GM19438 (cell line): ENCODE measurements around the gene MYO19.
A peak's percentile ranks its signal among the peaks of the same experiment; 100 is the strongest.
"Not testable (repeated sequence)": the region's sequence is repeated elsewhere in the genome, so short reads cannot be mapped to it uniquely, and the experiment has no call there.

Experiments used
- ATAC-seq: cut with Tn5 transposase; IDR thresholded peaks from one replicate; pipeline ENCODE4 v1.9.1; 2021; ENCODE audit warnings: low read depth; ENCODE audit not compliant: unreplicated experiment

Gene MYO19

DNA sequence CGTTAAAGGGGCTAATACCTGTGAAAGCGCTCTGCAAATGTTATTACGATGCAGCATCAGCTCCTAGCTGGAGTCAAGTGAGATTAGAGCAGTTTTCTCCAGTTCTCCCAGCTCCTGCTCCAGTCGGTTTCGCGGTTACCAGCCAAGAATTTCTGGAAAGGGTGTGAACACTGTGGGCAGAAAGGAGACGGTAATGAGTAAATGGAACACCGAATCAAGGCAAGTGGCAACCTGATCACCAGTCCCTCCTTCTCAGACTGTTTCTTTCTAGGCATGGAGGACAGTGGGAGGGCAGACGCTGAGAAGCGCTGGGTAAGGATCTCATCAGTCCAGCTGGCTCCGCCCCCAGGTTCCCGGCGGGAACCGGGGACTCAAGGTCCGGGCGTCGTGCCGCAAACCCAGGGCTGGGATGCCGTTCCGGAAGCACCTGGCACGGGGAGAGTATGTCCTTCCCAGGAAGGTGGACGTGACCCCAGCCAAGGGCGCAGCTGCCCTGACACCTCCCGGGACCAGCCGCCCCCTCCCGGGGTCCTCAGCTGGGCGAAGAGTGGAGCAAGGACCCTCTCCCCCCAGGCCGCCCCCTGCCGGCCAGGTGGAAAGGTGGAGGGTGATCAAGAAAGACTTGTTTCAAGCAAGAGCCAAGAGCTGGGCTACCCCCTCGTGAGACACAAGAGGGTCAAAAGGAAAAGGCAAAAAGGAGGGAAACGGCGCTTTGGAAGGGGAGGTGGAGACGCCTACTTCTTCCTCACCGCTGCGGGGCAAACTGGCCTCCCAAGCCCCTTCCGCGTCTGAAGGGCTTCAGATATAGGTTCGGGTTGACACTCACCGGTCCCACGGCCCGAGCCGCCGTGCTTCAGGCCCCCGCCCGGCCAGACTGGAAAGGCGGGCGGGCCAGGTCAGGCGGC, 481 bp downstream of the MYO19 start:
- peak; percentile 30 for ATAC-seq

- no peak for ATAC-seq
These were observed 2.2 kb downstream of the MYO19 start for GRCh38 chr17:36532435-36532975.

- ATAC-seq, result no peak
These were observed 5.5 kb downstream of the MYO19 start for GRCh38 chr17:36529121-36529520.

DNA sequence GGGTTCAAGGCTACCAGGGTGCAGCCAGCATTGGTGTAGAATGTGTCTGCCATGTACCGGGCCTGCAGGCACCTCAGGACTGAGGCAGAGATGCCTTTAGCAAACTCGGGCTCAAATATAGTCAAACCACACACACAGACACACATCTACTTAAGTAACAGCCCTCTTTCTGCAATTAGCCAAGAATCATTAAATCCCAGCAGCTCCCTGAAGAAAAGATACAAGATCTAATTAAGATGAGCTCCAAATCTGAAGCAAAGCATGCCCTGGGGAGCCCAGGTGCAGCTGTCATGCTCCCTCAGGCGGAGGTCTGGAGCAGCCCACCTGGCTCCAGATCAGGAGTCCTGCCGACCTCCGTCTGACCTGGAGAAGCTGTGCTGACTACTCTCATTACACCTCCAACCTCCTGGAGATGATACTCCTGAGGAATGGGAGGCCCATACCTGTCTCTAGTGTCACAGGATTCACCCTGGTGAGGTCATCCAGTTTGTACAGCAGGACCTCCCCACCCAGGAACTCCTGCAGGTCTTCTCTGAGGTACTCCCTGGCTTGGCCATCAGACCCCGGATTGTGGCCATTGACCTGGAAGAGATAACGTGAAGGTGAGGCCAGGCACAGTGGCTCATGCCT, 6.9 kb downstream of the MYO19 start:
- no peak for ATAC-seq

DNA sequence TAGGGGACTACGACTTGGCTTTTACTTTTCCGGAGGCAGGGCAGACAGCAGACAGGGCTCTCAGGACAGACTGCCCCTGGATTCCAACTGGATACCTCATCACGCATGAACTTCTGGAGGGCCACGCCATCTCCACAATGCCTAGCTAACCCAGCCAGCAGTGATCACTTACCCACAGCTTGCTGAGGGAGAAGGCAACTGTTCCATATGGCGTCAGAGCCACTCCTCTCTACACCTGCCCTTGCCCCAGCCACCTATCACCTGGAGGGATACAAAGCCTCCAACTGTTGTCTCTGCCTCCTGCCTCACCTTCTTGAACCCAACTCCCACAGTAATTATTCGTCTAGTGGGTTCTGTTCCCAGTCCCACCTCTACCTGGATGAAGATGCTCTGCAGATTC, 8.8 kb downstream of the MYO19 start:
- ATAC-seq, result no peak

DNA sequence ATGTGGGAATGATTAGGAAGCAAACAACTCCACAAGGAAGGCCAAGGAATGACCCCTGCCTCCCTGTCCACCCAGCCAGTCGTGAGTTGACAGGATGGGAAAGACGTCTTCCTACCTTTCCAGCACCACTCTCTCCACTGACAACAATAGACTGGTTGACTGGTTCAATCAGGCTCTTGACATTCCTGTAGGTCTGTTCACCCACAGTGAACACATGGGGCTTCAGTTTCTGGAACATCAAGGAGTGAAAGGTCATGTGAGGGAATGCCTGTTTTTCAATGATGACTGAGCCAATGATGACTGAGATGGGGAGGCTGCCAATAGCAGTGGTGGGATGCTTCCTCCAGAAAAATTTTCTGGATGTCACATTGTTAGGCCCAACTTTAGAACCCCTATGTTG, 9.6 kb downstream of the MYO19 start:
- ATAC-seq, result no peak

- ATAC-seq, result no peak
These were observed 10.2 kb downstream of the MYO19 start for GRCh38 chr17:36524428-36524876.

DNA sequence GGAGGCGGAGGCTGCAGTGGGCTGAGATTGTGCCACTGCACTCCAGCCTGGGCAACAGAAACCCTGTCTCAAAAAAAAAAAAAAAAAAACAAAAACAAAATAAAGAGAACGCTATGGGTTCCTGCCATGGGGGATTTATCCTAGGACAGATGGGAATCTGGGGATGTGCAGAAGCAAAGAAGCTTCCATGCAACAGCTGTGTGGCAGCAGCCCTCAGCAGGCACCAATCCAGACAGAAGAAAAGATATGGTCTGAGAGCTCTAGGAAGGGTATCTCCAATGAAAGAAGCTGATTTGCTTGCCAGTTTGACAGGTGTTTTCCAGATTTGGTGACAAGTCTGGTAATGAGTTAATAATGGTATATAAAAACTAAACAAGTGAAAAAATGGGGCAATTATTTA, 11.6 kb downstream of the MYO19 start:
- no peak for ATAC-seq

GRCh38 chr17:36515837-36516236, 18.8 kb downstream of the MYO19 start:
- no peak for ATAC-seq

- ATAC-seq, result no peak
These were observed 19.8 kb downstream of the MYO19 start for GRCh38 chr17:36514856-36515255.

GRCh38 chr17:36512641-36513040, 22.0 kb downstream of the MYO19 start:
- no peak for ATAC-seq

- ATAC-seq, result no peak
These were observed 23.5 kb downstream of the MYO19 start for GRCh38 chr17:36511216-36511615.

- ATAC-seq, result no peak
These were observed 24.0 kb downstream of the MYO19 start for GRCh38 chr17:36510636-36511035.

- no peak for ATAC-seq
These were observed 25.2 kb downstream of the MYO19 start for GRCh38 chr17:36509272-36509985.

DNA sequence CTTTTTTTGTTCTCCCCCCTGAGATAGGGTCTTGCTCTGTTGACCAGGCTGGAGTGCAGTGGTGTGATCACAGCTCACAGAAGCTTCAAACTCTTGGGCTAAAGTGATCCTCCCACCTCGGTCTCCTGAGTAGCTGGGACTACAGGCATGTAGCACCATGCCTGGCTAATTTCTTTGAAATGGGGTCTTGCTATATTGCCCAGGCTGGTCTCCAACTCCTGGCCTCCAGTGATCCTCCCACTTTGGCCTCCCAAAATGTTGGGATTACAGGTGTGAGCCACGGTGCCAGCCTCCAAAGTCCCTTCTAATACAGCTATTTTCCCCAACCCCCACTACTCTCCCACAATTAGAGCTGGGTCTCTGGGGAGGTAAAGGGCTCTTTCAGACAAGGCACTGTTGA, 26.2 kb downstream of the MYO19 start:
- not testable (repeated sequence) for ATAC-seq

GRCh38 chr17:36507266-36507665, 27.4 kb downstream of the MYO19 start:
- ATAC-seq, result no peak

- no peak for ATAC-seq
These were observed 27.8 kb downstream of the MYO19 start for GRCh38 chr17:36506831-36507230.

- ATAC-seq, result no peak
These were observed 28.3 kb downstream of the MYO19 start for GRCh38 chr17:36506249-36506826.

- ATAC-seq, result no peak
These were observed 29.5 kb downstream of the MYO19 start for GRCh38 chr17:36505171-36505570.

GRCh38 chr17:36504156-36504545, 30.5 kb downstream of the MYO19 start:
- ATAC-seq, result no peak
